Karpas-422 (cell line): Measurements from ENCODE around the gene MOB3B. TPM values are rescaled to one million over a fixed set of nuclear protein-coding genes. Genes with fewer than 3 reads are reported as not detected.

Source experiments
- DNase-seq: peaks from one replicate; pipeline ENCODE4 v3.0.0-alpha.2; 2015
- H2AFZ ChIP-seq: fragments of 200-600 bp; sonication (generic); 2 replicates; pipeline ENCODE4 v1.6.1; 2014; ENCODE audit warnings: antibody characterized with exemption, low read length, mixed read lengths
- H3K27ac ChIP-seq: fragments of 200-600 bp; sonication (generic); 2 replicates; pipeline ENCODE4 v1.5.1; 2014; ENCODE audit warnings: mild to moderate bottlenecking, low read length, moderate library complexity
- H3K27me3 ChIP-seq: fragments of 200-600 bp; sonication (generic); 2 replicates; pipeline ENCODE4 v1.6.1; 2014; ENCODE audit warnings: low read length, mixed read lengths
- H3K36me3 ChIP-seq: fragments of 200-600 bp; sonication (generic); 2 replicates; pipeline ENCODE4 v1.6.1; 2014; ENCODE audit warnings: low read length, mixed read lengths; ENCODE audit not compliant: insufficient read depth
- H3K4me1 ChIP-seq: fragments of 200-600 bp; sonication (generic); 2 replicates; pipeline ENCODE4 v1.6.1; 2014; ENCODE audit warnings: mild to moderate bottlenecking, low read length, mixed read lengths
- H3K4me2 ChIP-seq: fragments of 200-600 bp; sonication (generic); 2 replicates; pipeline ENCODE4 v1.6.1; 2014; ENCODE audit warnings: low read length, low read depth, mild to moderate bottlenecking; ENCODE audit not compliant: poor library complexity, severe bottlenecking
- H3K4me3 ChIP-seq: fragments of 200-600 bp; sonication (generic); 2 replicates; pipeline ENCODE4 v1.5.1; 2014; ENCODE audit warnings: mild to moderate bottlenecking, antibody characterized with exemption, low read length, mixed read lengths
- H3K79me2 ChIP-seq: fragments of 200-600 bp; sonication (generic); 2 replicates; pipeline ENCODE4 v1.6.1; 2014; ENCODE audit warnings: mild to moderate bottlenecking, low read length, mixed read lengths
- H3K9ac ChIP-seq: fragments of 200-600 bp; sonication (generic); 2 replicates; pipeline ENCODE4 v1.6.0; 2014; ENCODE audit warnings: low read length
- H3K9me2 ChIP-seq: fragments of 200-600 bp; sonication (generic), shearing (Covaris generic); replicated peaks from 2 replicates; pipeline ENCODE4 v1.6.0; 2014; ENCODE audit warnings: mild to moderate bottlenecking, low read length, moderate library complexity; ENCODE audit not compliant: insufficient read depth
- H3K9me3 ChIP-seq: fragments of 300-700, 200-600 bp; sonication (generic); 2 replicates; pipeline ENCODE4 v1.6.1; 2014; ENCODE audit warnings: low read length, mixed read lengths
- H4K20me1 ChIP-seq: fragments of 200-600 bp; sonication (generic); 2 replicates; pipeline ENCODE4 v1.6.1; 2014; ENCODE audit warnings: mild to moderate bottlenecking, antibody characterized with exemption, low read length, low read depth; ENCODE audit not compliant: insufficient read depth
- total RNA-seq: library from RNA; depleted of rRNA; stranded (reverse); fragments of >200 nt; shearing (Covaris generic); gene quantifications from 2 replicates; pipeline ENCODE4 v1.2.3, GENCODE V29; 2014; ENCODE audit warnings: low replicate concordance

Gene MOB3B
- total RNA-seq, 1 experiment from 2014 or later, result 0.45 TPM

GRCh38 chr9:27336829-27337228 is 192.8 kb downstream of the MOB3B start:
- no peak overlapping the region for H2AFZ ChIP-seq
- H3K79me2 ChIP-seq, result no peaks in the 10 kb centered on the region
- H3K36me3 ChIP-seq, result no peaks in the 10 kb centered on the region
- H4K20me1 ChIP-seq, result no peaks in the 10 kb centered on the region
- no peaks in the 10 kb centered on the region for H3K4me1 ChIP-seq
- no peak overlapping the region for H3K27ac ChIP-seq
- H3K9me3 ChIP-seq, result no peaks in the 10 kb centered on the region
- H3K9ac ChIP-seq, result no peak overlapping the region
- H3K4me3 ChIP-seq, result no peak overlapping the region
- H3K9me2 ChIP-seq, result no peaks in the 10 kb centered on the region
- no peak overlapping the region for H3K4me2 ChIP-seq
- DNase-seq, result peak; percentile 14
- no peaks in the 10 kb centered on the region for H3K27me3 ChIP-seq

- Histone ChIP-seq H3K9ac (no peak overlapping the region), H3K4me1 (no peaks in the 10 kb centered on the region), H3K27me3 (no peaks in the 10 kb centered on the region), H3K36me3 (no peaks in the 10 kb centered on the region), H3K4me3 (no peak overlapping the region), H2AFZ (no peak overlapping the region), H3K9me2 (no peaks in the 10 kb centered on the region), H3K9me3 (no peaks in the 10 kb centered on the region), H3K27ac (no peak overlapping the region), H3K4me2 (no peak overlapping the region), H4K20me1 (no peaks in the 10 kb centered on the region), H3K79me2 (no peaks in the 10 kb centered on the region)
- DNase-seq, result no peak
These were observed 193.5 kb downstream of the MOB3B start for GRCh38 chr9:27336126-27336525.

DNA sequence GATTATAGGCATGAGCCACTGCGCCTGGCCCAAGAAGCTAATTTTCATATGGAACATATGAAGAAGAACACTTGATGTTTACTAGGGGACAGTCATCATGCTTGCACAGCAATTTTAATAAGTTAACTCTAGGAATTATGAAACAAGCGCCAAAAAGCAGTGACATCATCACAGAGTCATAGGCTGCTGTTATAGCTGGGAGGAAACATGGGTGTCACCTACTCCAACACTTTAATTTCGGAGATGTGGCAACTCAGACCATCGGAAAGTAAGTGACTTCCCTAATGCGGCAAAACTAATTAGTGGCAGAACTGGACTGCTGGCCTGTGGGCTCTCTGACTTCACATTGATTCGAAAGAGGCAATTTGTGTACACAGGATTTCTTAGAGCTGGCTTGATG is 194.5 kb downstream of the MOB3B start:
- Histone ChIP-seq H3K4me1 (no peaks in the 10 kb centered on the region), H3K79me2 (no peaks in the 10 kb centered on the region), H3K9ac (no peak overlapping the region), H3K4me3 (no peak overlapping the region), H3K36me3 (no peaks in the 10 kb centered on the region), H3K4me2 (no peak overlapping the region), H2AFZ (no peak overlapping the region), H3K9me3 (no peaks in the 10 kb centered on the region), H4K20me1 (no peaks in the 10 kb centered on the region), H3K9me2 (no peaks in the 10 kb centered on the region), H3K27ac (no peak overlapping the region), H3K27me3 (no peaks in the 10 kb centered on the region)
- DNase-seq, result no peak

- Histone ChIP-seq H3K9me2 (no peaks in the 10 kb centered on the region), H4K20me1 (no peaks in the 10 kb centered on the region), H3K27me3 (no peaks in the 10 kb centered on the region; the same call in 1 of the 2 replicates), H2AFZ (no peak overlapping the region), H3K4me1 (no peaks in the 10 kb centered on the region), H3K36me3 (no peaks in the 10 kb centered on the region), H3K4me3 (no peak overlapping the region), H3K27ac (no peak overlapping the region), H3K9ac (no peak overlapping the region), H3K9me3 (no peaks in the 10 kb centered on the region), H3K4me2 (no peak overlapping the region), H3K79me2 (no peaks in the 10 kb centered on the region)
- peak; percentile 88 for DNase-seq
These were observed 196.2 kb downstream of the MOB3B start for GRCh38 chr9:27333241-27334052.

DNA sequence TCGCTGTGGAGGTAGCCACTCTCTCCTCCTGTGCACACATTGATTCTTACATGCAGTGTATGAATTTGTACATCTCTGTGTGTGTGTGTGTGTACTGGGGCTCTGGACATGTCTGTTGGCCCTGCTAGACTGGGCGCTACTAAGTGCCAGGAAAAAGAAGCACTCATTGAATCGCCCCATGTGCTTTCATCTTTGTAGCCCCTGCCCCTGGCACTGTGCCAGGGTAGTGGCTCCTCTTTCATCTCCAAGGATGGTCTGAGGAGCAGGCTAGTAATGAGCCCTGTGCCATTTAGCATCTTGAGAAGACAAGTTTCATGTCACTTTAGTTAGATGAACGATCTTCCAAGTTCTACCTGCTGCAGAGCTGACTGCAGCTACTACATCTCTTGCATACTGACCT is 198.2 kb downstream of the MOB3B start:
- no peak overlapping the region for H3K9ac ChIP-seq
- no peak for DNase-seq
- H3K4me3 ChIP-seq, result no peak overlapping the region
- no peaks in the 10 kb centered on the region; the same call in 1 of the 2 replicates for H3K27me3 ChIP-seq
- no peak overlapping the region for H2AFZ ChIP-seq
- H3K4me1 ChIP-seq, result no peaks in the 10 kb centered on the region
- no peaks in the 10 kb centered on the region for H3K9me3 ChIP-seq
- no peak overlapping the region for H3K27ac ChIP-seq
- no peak overlapping the region for H3K4me2 ChIP-seq
- no peaks in the 10 kb centered on the region for H3K9me2 ChIP-seq
- H3K79me2 ChIP-seq, result no peaks in the 10 kb centered on the region
- no peaks in the 10 kb centered on the region for H4K20me1 ChIP-seq
- no peaks in the 10 kb centered on the region for H3K36me3 ChIP-seq

DNA sequence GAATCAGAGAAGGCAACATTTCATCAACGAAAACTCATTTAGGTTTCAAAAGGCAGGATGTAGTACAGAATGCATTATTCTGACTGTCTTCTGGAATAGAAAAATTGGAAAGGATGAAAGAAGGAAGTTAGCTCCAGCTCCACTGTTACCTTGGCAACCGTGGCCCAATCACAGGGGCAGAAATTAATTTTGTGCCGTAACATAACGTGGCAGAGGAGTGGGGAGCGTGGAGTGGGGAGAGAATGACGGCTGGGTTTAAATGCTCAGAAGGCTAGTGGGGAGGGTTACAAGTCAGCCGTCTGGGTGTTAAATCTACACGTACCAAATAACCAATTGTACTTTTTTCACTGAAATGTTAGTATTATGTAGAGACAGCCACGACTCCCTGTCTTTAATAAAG is 200.3 kb downstream of the MOB3B start:
- H3K9me2 ChIP-seq, result no peaks in the 10 kb centered on the region
- no peaks in the 10 kb centered on the region for H3K9me3 ChIP-seq
- H3K4me2 ChIP-seq, result no peak overlapping the region
- H3K27ac ChIP-seq, result no peak overlapping the region
- no peak overlapping the region for H2AFZ ChIP-seq
- H3K4me3 ChIP-seq, result no peak overlapping the region
- no peaks in the 10 kb centered on the region for H3K79me2 ChIP-seq
- no peak overlapping the region for H3K9ac ChIP-seq
- no peaks in the 10 kb centered on the region for H4K20me1 ChIP-seq
- no peak for DNase-seq
- H3K36me3 ChIP-seq, result no peaks in the 10 kb centered on the region
- no peaks in the 10 kb centered on the region for H3K4me1 ChIP-seq
- no peaks in the 10 kb centered on the region; the same call in 1 of the 2 replicates for H3K27me3 ChIP-seq

DNA sequence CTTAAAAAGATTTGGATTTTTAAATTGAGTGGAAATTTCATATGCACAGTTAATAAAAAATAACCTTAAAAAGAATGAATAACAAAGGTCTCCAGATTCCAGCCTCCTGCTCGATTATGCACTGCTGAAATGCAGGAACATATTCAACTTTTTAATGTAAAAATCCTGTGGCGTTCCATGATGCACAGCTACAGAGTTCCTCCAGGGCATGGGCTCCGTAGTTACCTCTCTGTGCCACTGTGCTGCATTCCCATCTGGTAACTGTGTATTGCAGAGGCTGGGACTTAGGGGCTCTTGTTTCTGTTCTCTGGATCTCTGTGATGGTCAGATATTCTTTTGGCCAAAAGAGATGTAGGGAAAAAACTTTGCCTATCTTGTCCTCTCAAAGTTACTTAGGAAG is 201.1 kb downstream of the MOB3B start:
- Histone ChIP-seq H3K27ac (no peak overlapping the region), H3K9me3 (no peaks in the 10 kb centered on the region), H3K9me2 (no peaks in the 10 kb centered on the region), H3K36me3 (no peaks in the 10 kb centered on the region), H3K4me1 (no peaks in the 10 kb centered on the region), H3K4me2 (no peak overlapping the region), H3K79me2 (no peaks in the 10 kb centered on the region), H3K27me3 (no peaks in the 10 kb centered on the region; the same call in 1 of the 2 replicates), H4K20me1 (no peaks in the 10 kb centered on the region), H3K9ac (no peak overlapping the region), H3K4me3 (no peak overlapping the region), H2AFZ (no peak overlapping the region)
- no peak for DNase-seq

DNA sequence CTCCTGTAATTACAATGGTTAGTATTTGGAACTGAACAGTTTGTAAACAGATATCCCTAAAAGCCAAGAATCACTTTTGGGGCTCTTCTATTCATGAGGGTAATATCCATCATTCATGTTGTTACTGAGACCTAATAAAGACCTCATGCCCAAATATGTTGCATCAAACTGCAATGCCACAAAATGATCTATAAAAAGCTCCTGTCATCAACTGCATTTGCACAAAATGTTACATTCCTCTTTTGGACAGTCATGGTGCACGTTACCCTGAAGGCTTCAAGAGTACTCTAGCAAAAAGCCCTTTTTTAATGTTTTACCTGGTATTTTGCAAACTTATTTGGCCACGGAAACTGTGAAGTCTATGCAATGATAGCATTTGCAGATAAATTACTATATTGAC is 218.4 kb downstream of the MOB3B start:
- Histone ChIP-seq H3K4me2 (no peak overlapping the region), H3K27me3 (no peaks in the 10 kb centered on the region), H3K27ac (no peak overlapping the region), H3K9ac (no peak overlapping the region), H3K9me3 (no peaks in the 10 kb centered on the region), H3K4me3 (no peak overlapping the region), H4K20me1 (no peaks in the 10 kb centered on the region), H3K79me2 (no peaks in the 10 kb centered on the region), H3K36me3 (no peaks in the 10 kb centered on the region), H3K9me2 (no peaks in the 10 kb centered on the region), H2AFZ (no peak overlapping the region), H3K4me1 (no peaks in the 10 kb centered on the region)
- DNase-seq, result no peak
